MM.1S (cell line): Measurements from ENCODE around the gene PHACTR1.

Source experiments
- DNase-seq: peaks from one replicate; pipeline ENCODE4 v3.0.0-alpha.2; 2015
- H2AFZ ChIP-seq: fragments of 300-600 bp; sonication (generic); 2 replicates; pipeline ENCODE4 v1.6.0; 2016; ENCODE audit warnings: antibody characterized with exemption, low read length
- H3F3A ChIP-seq: fragments of 300-600 bp; sonication (generic); 2 replicates; pipeline ENCODE4 v1.6.1; 2016; ENCODE audit warnings: mild to moderate bottlenecking, antibody characterized with exemption, low read length, moderate library complexity, mixed read lengths; ENCODE audit not compliant: insufficient read depth
- H3K27ac ChIP-seq: fragments of 300-600 bp; sonication (generic); 2 replicates; pipeline ENCODE4 v1.5.1; 2016; ENCODE audit warnings: mild to moderate bottlenecking, low read length
- H3K27me3 ChIP-seq: fragments of 300-600 bp; sonication (generic); replicated peaks from 2 replicates; pipeline ENCODE4 v1.6.0; 2016; ENCODE audit warnings: low read length; ENCODE audit not compliant: insufficient read depth
- H3K36me3 ChIP-seq: fragments of 300-600 bp; sonication (generic); replicated peaks from 2 replicates; pipeline ENCODE4 v1.6.1; 2016; ENCODE audit warnings: mild to moderate bottlenecking, low read length, mixed read lengths; ENCODE audit not compliant: insufficient read depth
- H3K4me1 ChIP-seq: fragments of 300-600 bp; sonication (generic); 2 replicates; pipeline ENCODE4 v1.6.1; 2016; ENCODE audit warnings: low read length, mixed read lengths
- H3K4me2 ChIP-seq: fragments of 300-600 bp; sonication (generic); 2 replicates; pipeline ENCODE4 v1.6.0; 2016; ENCODE audit warnings: low read depth, low read length
- H3K4me3 ChIP-seq: fragments of 300-600 bp; sonication (generic); 2 replicates; pipeline ENCODE4 v1.5.1; 2016; ENCODE audit warnings: low read length, mixed read lengths
- H3K79me2 ChIP-seq: fragments of 300-600 bp; sonication (generic); 2 replicates; pipeline ENCODE4 v1.6.1; 2016; ENCODE audit warnings: mixed run types, low read length, mixed read lengths
- H3K9ac ChIP-seq: fragments of 300-600 bp; sonication (generic); 2 replicates; pipeline ENCODE4 v1.6.1; 2016; ENCODE audit warnings: low read length, mixed read lengths
- H3K9me2 ChIP-seq: fragments of 300-600 bp; sonication (generic); replicated peaks from 2 replicates; pipeline ENCODE4 v1.6.1; 2016; ENCODE audit warnings: mild to moderate bottlenecking, low read length, mixed read lengths; ENCODE audit not compliant: insufficient read depth
- H3K9me3 ChIP-seq: fragments of 300-600 bp; sonication (generic); replicated peaks from 2 replicates; pipeline ENCODE4 v1.6.1; 2016; ENCODE audit warnings: mild to moderate bottlenecking, low read length, mixed read lengths; ENCODE audit not compliant: insufficient read depth
- H4K20me1 ChIP-seq: fragments of 300-600 bp; sonication (generic); 2 replicates; pipeline ENCODE4 v1.6.1; 2016; ENCODE audit warnings: mild to moderate bottlenecking, low read length, moderate library complexity, mixed read lengths; ENCODE audit not compliant: insufficient read depth
- EZH2 ChIP-seq: fragments of 300-600 bp; sonication (generic); optimal IDR thresholded peaks from 2 replicates; pipeline ENCODE3; 2017; ENCODE audit warnings: low read depth, mild to moderate bottlenecking, antibody characterized with exemption, low read length, mixed read lengths
- EZH2phosphoT487 ChIP-seq: fragments of 300-600 bp; sonication (generic); IDR thresholded peaks from 2 replicates; pipeline ENCODE4 v1.6.1; 2018; ENCODE audit warnings: antibody characterized with exemption, low read length
- TF ChIP-seq, protein P1 (sequence below): fragments of 300-600 bp; sonication (generic); IDR thresholded peaks from 2 replicates; pipeline ENCODE4 v1.5.1; 2016; ENCODE audit warnings: antibody characterized with exemption, low read length, mixed read lengths

Gene PHACTR1

DNA sequence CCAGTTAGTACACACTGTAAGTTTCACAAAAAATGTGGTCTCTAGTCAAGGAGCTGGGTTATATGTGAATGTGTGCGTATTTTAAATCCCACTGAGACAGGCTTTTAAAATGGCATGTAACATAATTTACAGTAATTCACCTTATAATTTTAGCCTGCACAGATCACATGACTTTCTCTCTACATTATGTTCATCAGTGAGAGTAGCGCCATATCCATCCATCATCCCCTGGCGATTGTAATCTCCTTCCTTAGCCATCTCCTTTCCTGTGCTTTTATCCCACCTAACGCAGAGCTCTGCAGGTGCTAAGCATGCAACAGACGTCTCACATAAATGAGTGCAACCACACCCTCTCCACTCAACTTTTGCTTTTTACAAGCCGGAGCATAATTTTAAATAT is 401.0 kb downstream of the PHACTR1 start:
- H4K20me1 ChIP-seq: no peaks in the 10 kb centered on the region
- no peaks in the 10 kb centered on the region for H3K79me2 ChIP-seq
- no peaks in the 10 kb centered on the region for H3K4me1 ChIP-seq
- H3K9me3 ChIP-seq: no peaks in the 10 kb centered on the region
- no peak overlapping the region for H3K4me2 ChIP-seq
- no peaks in the 10 kb centered on the region for H3K36me3 ChIP-seq
- H3K9ac ChIP-seq: no peak overlapping the region
- no peaks in the 10 kb centered on the region for H3K27me3 ChIP-seq
- H3K27ac ChIP-seq: no peak overlapping the region
- no peak overlapping the region for H2AFZ ChIP-seq
- H3K9me2 ChIP-seq: no peaks in the 10 kb centered on the region
- no peak for DNase-seq
- H3F3A ChIP-seq: no peaks in the 10 kb centered on the region
- TF ChIP-seq, protein P1, sequence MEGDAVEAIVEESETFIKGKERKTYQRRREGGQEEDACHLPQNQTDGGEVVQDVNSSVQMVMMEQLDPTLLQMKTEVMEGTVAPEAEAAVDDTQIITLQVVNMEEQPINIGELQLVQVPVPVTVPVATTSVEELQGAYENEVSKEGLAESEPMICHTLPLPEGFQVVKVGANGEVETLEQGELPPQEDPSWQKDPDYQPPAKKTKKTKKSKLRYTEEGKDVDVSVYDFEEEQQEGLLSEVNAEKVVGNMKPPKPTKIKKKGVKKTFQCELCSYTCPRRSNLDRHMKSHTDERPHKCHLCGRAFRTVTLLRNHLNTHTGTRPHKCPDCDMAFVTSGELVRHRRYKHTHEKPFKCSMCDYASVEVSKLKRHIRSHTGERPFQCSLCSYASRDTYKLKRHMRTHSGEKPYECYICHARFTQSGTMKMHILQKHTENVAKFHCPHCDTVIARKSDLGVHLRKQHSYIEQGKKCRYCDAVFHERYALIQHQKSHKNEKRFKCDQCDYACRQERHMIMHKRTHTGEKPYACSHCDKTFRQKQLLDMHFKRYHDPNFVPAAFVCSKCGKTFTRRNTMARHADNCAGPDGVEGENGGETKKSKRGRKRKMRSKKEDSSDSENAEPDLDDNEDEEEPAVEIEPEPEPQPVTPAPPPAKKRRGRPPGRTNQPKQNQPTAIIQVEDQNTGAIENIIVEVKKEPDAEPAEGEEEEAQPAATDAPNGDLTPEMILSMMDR: no peak
- TF ChIP-seq EZH2phosphoT487 (no peak), EZH2 (no peak)
- H3K4me3 ChIP-seq: no peak overlapping the region

DNA sequence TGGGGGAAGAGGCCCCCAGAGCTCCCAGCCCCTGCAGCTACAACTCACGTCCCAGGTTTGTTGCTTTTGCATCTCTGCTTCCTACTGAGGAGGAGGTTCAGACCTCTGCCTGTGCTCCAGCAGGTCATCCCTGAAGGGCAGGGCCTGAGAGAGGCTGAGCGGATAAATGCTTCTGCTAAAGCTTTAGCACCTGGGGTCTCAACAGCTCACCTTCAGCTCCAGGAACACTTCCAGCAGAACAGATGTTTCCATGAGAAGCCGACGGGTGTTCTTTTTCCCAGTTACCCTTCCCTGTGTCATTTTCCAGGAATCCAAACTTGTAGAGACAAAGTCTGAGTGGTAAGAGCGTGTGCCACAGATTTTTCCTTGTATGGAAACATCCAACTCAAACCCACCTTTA is 403.0 kb downstream of the PHACTR1 start:
- no peaks in the 10 kb centered on the region for H4K20me1 ChIP-seq
- no peak overlapping the region for H3K27ac ChIP-seq
- H3K4me1 ChIP-seq: no peaks in the 10 kb centered on the region
- DNase-seq: no peak
- no peak overlapping the region for H2AFZ ChIP-seq
- no peak overlapping the region for H3K4me3 ChIP-seq
- H3K4me2 ChIP-seq: no peak overlapping the region
- H3K9me3 ChIP-seq: no peaks in the 10 kb centered on the region
- no peaks in the 10 kb centered on the region for H3K9me2 ChIP-seq
- no peaks in the 10 kb centered on the region for H3F3A ChIP-seq
- H3K79me2 ChIP-seq: no peaks in the 10 kb centered on the region
- no peaks in the 10 kb centered on the region for H3K27me3 ChIP-seq
- no peaks in the 10 kb centered on the region for H3K36me3 ChIP-seq
- TF ChIP-seq EZH2 (no peak), EZH2phosphoT487 (no peak)
- TF ChIP-seq, protein P1: no peak
- H3K9ac ChIP-seq: no peak overlapping the region

DNA sequence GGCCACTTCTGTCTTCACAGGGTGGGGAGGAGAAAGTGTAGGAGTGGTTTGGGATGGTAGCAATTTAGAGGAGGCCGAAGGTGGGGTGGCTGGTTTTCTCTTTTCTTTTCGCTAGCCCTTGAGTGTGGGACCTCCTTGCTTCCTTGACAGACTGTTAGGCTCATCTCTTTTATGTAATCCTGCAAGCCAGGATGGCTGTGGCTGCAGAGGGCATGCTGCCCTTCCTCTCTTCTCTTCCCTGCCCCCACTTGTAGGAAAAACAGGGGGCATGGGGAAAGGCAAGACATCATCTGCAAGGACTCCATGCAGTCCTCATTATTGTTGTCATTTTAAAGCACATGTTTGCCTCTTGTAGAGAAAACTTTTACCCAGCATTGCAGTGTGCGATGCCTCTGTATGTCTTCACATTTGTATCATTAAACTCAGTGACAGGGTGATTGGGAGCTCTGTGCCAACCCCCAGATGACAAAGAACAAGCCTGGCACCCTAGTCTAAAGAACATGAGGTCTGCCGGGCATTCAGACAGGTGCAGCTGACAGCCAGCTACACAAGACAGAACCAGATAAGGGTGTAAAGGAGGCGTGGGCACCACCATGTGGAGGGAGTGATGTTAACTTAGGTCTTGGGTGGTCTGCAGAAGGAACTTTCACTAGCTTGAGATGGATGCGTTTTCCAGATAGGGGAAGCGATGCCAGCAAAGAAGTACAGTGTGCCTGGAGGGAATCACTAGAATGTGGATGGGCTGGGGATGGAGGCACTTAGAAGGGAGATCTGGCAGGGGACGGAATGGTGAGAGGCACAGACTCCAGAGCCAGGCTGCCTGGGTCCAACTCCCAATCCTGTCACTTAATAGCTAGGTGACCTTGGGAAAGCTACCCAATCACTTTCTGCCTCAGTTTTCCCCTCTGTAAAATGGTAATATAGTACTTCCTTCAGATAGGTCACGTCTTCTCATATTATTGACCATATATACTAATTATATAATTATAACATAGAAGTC is 404.2 kb downstream of the PHACTR1 start:
- Histone ChIP-seq H3K27me3 (no peaks in the 10 kb centered on the region), H3K9ac (no peak overlapping the region), H3K9me3 (no peaks in the 10 kb centered on the region), H3K27ac (no peak overlapping the region), H3K4me2 (no peak overlapping the region), H4K20me1 (no peaks in the 10 kb centered on the region), H3K9me2 (no peaks in the 10 kb centered on the region), H2AFZ (no peak overlapping the region), H3K79me2 (no peaks in the 10 kb centered on the region), H3F3A (no peaks in the 10 kb centered on the region), H3K4me3 (no peak overlapping the region), H3K36me3 (no peaks in the 10 kb centered on the region), H3K4me1 (no peaks in the 10 kb centered on the region)
- TF ChIP-seq EZH2phosphoT487 (no peak), EZH2 (no peak)
- TF ChIP-seq, protein P1: no peak
- DNase-seq: no peak
